T-cell (primary cell): ENCODE measurements around the gene RUNX3. TPM values are rescaled to one million over a fixed set of nuclear protein-coding genes. Genes with fewer than 3 reads are reported as not detected.

Experiments used
- ATAC-seq, 4 experiments: fragments of 200-7000 bp in 3 of 4; fragments of 150-1000 bp in 1 of 4; cut with Tn5 transposase; replicated peaks in 1 of 4; 1 replicate in 3 of 4; 2 replicates in 1 of 4; pipeline ENCODE4 v1.10.0; 2021; ENCODE audit warnings: moderate library complexity in 3 of 4, mild to moderate bottlenecking in 2 of 4, moderate number of reproducible peaks in 1 of 4
- CTCF ChIA-PET, 2 donors: fragments of 300-600 bp; sonication (Branson Sonifier 250); formaldehyde crosslinking; loops; one replicate each; lab custom pipeline; 2022; ENCODE audit warnings: antibody characterized with exemption in 2 of 2; lab: Charles Lee
- POLR2A ChIA-PET, 2 donors: fragments of 300-600 bp; sonication (Branson Sonifier 250); formaldehyde crosslinking; loops; one replicate each; lab custom pipeline; 2022; ENCODE audit warnings: antibody characterized with exemption in 2 of 2; lab: Charles Lee
- DNase-seq, 35 experiments: peaks; one replicate each; pipeline versions ENCODE4 v3.0.0 to v3.0.0-alpha.2; 2013 to 2023
- H3K27ac ChIP-seq: one replicate; pipeline ENCODE4 v1.5.1; 2013; ENCODE audit warnings: low read length
- H3K27me3 ChIP-seq, 2 experiments: replicated peaks in 1 of 2; 1 replicate in 1 of 2; 2 replicates in 1 of 2; pipeline versions ENCODE4 v1.6.1 to v1.7.0; 2013; ENCODE audit warnings: low read length in 1 of 2, mixed read lengths in 1 of 2; ENCODE audit not compliant: control insufficient read depth in 2 of 2, insufficient read depth in 2 of 2; ENCODE audit errors: extremely low read depth in 1 of 2
- H3K36me3 ChIP-seq, 2 donors: 1 replicate in 1 of 2; 2 replicates in 1 of 2; pipeline versions ENCODE4 v1.6.1 to v1.7.0; 2013; ENCODE audit warnings: low read length in 1 of 2; ENCODE audit not compliant: control insufficient read depth in 2 of 2, insufficient read depth in 1 of 2; ENCODE audit errors: extremely low read depth in 1 of 2
- H3K4me1 ChIP-seq, 2 experiments: 1 replicate in 1 of 2; 2 replicates in 1 of 2; pipeline versions ENCODE4 v1.6.1 to v1.7.0; 2013; ENCODE audit warnings: low read length in 2 of 2, mixed read lengths in 1 of 2; ENCODE audit not compliant: insufficient read depth in 2 of 2, control insufficient read depth in 1 of 2; ENCODE audit errors: extremely low read depth in 1 of 2
- H3K4me3 ChIP-seq, 2 donors: 1 replicate in 1 of 2; 2 replicates in 1 of 2; pipeline versions ENCODE4 v1.5.1 to v1.7.0; 2013; ENCODE audit warnings: mild to moderate bottlenecking in 2 of 2, low read length in 1 of 2, moderate library complexity in 1 of 2; ENCODE audit not compliant: control insufficient read depth in 1 of 2; ENCODE audit errors: extremely low read depth in 1 of 2
- H3K9me3 ChIP-seq: 2 replicates; pipeline ENCODE4 v1.7.0; 2013
- H3K27ac Mint-ChIP-seq, 2 donors: one replicate each; pipeline ENCODE4 v1.8.0; 2020 to 2021; ENCODE audit warnings: mild to moderate bottlenecking in 2 of 2, mixed read lengths in 2 of 2
- H3K27me3 Mint-ChIP-seq, 2 donors: one replicate each; pipeline ENCODE4 v1.8.0; 2021 to 2022; ENCODE audit warnings: mixed read lengths in 2 of 2
- H3K36me3 Mint-ChIP-seq: one replicate; pipeline ENCODE4 v1.8.0; 2021; ENCODE audit warnings: mixed read lengths
- H3K4me1 Mint-ChIP-seq, 3 donors: one replicate each; pipeline ENCODE4 v1.8.0; 2020 to 2022; ENCODE audit warnings: mixed read lengths in 3 of 3, mild to moderate bottlenecking in 1 of 3
- H3K4me3 Mint-ChIP-seq, 3 donors: one replicate each; pipeline ENCODE4 v1.8.0; 2020 to 2022; ENCODE audit warnings: mild to moderate bottlenecking in 3 of 3, mixed read lengths in 3 of 3, moderate library complexity in 3 of 3
- H3K9me3 Mint-ChIP-seq, 3 donors: one replicate each; pipeline ENCODE4 v1.8.0; 2020 to 2022; ENCODE audit warnings: mixed read lengths in 3 of 3
- WGBS: methylation state at CpG from one replicate; pipeline ENCODE4 v1.1.5; 2013; ENCODE audit warnings: missing lambda C conversion rate; ENCODE audit not compliant: insufficient coverage; 5-methylcytosine and 5-hydroxymethylcytosine counted together
- total RNA-seq, 35 experiments: library from RNA in 6 of 35; stranded (reverse) in 6 of 35; fragments of 120-200 nt in 1 of 35; gene quantifications; one replicate each; pipeline versions ENCODE4 v1.2.1 to v1.2.4 and lab custom pipeline; 2013 to 2026

Gene RUNX3
- total RNA-seq, 5 donors from 2014 or later (not counting 1 experiment from before 2014, with no cell fraction given): 140 to 220 (median 145) TPM

DNA sequence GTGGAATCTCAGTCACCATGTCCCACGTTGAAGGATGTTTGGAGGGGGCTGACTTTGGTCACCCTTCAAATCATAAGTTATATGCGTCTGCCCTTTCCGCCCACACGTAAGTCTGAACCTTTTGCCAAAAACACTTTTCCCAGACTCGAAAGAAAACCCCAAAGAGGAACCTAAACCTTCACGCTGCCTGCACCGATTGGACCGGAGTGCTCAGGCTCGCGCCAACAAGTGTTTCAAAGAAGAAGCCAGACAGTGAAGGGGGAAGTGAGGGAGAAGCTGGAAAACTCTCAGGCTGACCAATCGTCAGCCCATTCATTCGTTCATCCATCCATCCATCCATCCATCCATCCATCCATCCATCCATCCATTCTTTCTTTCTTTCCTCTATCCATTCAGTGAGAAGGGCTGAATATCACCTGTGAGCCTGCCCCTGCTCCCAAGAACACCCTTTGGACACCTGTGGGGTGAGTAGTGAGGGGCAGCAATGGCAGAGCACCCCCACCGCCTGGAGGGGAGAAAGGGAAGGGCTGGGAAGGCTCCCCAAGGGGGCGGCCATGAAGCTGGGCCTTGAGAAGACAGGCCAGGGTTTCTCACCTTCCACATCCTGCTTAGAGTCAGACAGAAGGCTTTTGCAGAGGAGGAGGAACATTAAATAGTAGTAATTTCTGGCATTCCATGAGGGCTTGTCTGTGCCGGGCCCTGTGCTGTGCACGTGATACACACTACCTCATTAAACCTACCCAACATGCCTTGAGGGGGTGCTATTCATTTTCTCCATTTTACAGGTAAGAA, 27.1 kb upstream of the RUNX3 start:
- ChIA-PET CTCF (no interaction called here), POLR2A (no interaction called here)
- no peaks in the 10 kb centered on the region for H3K36me3 Mint-ChIP-seq
- H3K4me1 Mint-ChIP-seq: peaks cover 81 to 89% (median 87%) of the 10 kb centered on the region in 3 donors
- 90% methylated on average over 6 of the region's 16 CpGs for WGBS
- Histone ChIP-seq H3K4me3 (no peak overlapping the region), H3K36me3 (peaks cover 3 to 4% of the 10 kb centered on the region in 2 donors), H3K9me3 (no peaks in the 10 kb centered on the region), H3K4me1 (peaks cover 43 to 100% of the 10 kb centered on the region in 2 experiments), H3K27me3 (no peaks in the 10 kb centered on the region), H3K27ac (no peak overlapping the region)
- H3K4me3 Mint-ChIP-seq: peak overlapping the region in 1 of 3 donors; percentile 30
- no peaks in the 10 kb centered on the region for H3K27me3 Mint-ChIP-seq
- ATAC-seq (no peak), DNase-seq (no peak)
- peak overlapping the region; percentile 65 to 79 for H3K27ac Mint-ChIP-seq
- no peaks in the 10 kb centered on the region for H3K9me3 Mint-ChIP-seq

DNA sequence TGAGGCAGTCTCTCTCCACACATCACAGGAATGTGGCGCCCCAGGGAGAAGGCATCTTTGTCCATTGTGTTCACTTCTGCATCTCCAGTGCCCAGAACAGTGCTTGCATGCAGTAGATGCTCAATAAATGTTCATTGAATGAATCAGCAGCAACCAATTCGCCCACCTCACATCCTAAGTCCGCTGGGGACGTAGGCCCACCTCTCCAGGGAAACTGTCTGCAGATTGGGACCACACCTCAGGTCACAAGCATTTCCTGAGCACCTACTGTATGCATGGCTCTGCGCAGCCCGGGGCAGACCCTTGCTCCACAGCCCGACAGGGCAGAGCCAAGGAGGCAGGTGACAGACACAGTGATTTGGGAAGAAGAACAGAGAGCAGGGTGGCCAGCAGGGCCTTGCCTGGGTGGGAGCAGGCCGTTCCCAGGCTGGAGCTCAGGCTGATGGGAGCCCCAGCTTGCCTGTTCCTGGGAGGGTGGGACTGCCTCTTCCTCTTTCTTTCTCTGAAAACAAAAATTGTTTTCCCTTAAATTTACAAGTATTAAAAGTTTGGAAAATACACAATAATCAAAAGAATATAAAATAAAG, 25.8 kb upstream of the RUNX3 start:
- Histone ChIP-seq H3K27me3 (no peaks in the 10 kb centered on the region), H3K27ac (no peak overlapping the region), H3K36me3 (peaks cover 3 to 4% of the 10 kb centered on the region in 2 donors), H3K4me3 (no peak overlapping the region), H3K9me3 (no peaks in the 10 kb centered on the region), H3K4me1 (peaks cover 46 to 95% of the 10 kb centered on the region in 2 experiments)
- Mint-ChIP-seq H3K36me3 (no peaks in the 10 kb centered on the region), H3K4me1 (peaks cover 81 to 86% (median 86%) of the 10 kb centered on the region in 3 donors), H3K27me3 (no peaks in the 10 kb centered on the region), H3K4me3 (peak overlapping the region in 1 of 3 donors; percentile 63), H3K9me3 (no peaks in the 10 kb centered on the region), H3K27ac (peak overlapping the region; percentile 43 to 86)
- DNase-seq (no peak), ATAC-seq (no peak)
- ChIA-PET CTCF (interaction anchor here in 1 of 2 donors (0.6 to 0.8 kb wide), 2 partner anchors 11 to 66 kb away, joined by 3 to 6 read pairs; no protein-coding TSS in a partner anchor), POLR2A (no interaction called here)
- WGBS: 90% methylated on average over 5 of the region's 8 CpGs

DNA sequence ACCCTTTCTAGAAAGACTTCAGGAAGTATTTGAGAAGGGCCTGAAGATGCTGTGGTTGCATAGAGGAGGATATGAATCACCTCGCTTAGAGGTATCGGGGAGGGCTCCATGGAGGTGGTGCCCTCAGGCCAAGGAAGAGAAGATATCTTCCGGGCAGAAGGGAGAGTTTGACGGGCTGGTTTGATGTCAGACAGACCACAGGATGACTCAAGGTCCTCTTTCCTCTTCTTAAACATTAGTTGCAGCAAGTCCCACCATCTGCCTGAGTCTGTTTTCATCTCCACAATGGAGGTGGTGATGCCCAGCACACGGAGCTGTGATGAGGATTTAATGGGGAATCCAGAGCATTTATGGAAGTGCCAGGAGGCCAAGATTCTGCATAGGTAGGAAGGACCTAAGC, 25.1 kb upstream of the RUNX3 start:
- H3K9me3 Mint-ChIP-seq: no peaks in the 10 kb centered on the region
- H3K36me3 Mint-ChIP-seq: no peaks in the 10 kb centered on the region
- DNase-seq (peak in 27 of 35 experiments; percentile 15 to 74 (median 39)), ATAC-seq (peak; percentile 81 to 92 (median 88))
- Histone ChIP-seq H3K4me3 (no peak overlapping the region), H3K9me3 (no peaks in the 10 kb centered on the region), H3K27ac (peak overlapping the region; percentile 27), H3K36me3 (peaks cover 3 to 4% of the 10 kb centered on the region in 2 donors), H3K4me1 (peaks cover 46 to 93% of the 10 kb centered on the region in 2 experiments), H3K27me3 (no peaks in the 10 kb centered on the region)
- peak overlapping the region; percentile 2 to 63 (median 49) for H3K4me3 Mint-ChIP-seq
- WGBS: no CpG with 5 or more reads among the region's 5 CpGs
- ChIA-PET CTCF (interaction anchor here in 1 of 2 donors (0.6 to 0.8 kb wide), 2 partner anchors 11 to 67 kb away, joined by 3 to 6 read pairs; no protein-coding TSS in a partner anchor), POLR2A (no interaction called here)
- H3K4me1 Mint-ChIP-seq: peaks cover 79 to 87% (median 84%) of the 10 kb centered on the region in 3 donors
- peak overlapping the region; percentile 86 to 93 for H3K27ac Mint-ChIP-seq
- no peaks in the 10 kb centered on the region for H3K27me3 Mint-ChIP-seq

DNA sequence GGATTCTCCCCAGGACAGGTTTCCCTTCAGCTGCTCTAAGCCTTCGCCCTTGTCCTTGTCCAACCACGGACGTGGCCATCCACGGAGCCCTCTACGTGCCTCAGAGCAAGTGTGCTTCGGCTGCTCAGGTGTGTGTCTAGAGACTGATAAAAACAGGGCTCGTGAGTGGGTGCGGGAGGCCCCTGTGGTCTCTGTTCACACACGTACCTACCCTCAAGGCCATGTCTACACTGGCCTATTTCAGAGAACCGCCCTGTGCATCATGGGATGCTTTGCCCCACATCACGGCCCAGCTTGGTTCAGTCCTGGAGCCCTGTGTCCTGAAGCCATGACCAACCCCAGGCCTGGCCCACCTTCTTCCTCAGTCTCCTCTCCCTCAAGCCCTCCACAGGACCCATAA, 24.6 kb upstream of the RUNX3 start:
- no peak for DNase-seq
- peaks cover 74 to 85% (median 84%) of the 10 kb centered on the region in 3 donors for H3K4me1 Mint-ChIP-seq
- Histone ChIP-seq H3K4me1 (peaks cover 46 to 92% of the 10 kb centered on the region in 2 experiments), H3K36me3 (peaks cover 3 to 4% of the 10 kb centered on the region in 2 donors), H3K9me3 (no peaks in the 10 kb centered on the region), H3K4me3 (no peak overlapping the region), H3K27me3 (no peaks in the 10 kb centered on the region), H3K27ac (peak overlapping the region; percentile 27)
- H3K4me3 Mint-ChIP-seq: peak overlapping the region in 2 of 3 donors; percentile 49 to 63
- ChIA-PET POLR2A (interaction anchor here in 1 of 2 donors (0.7 kb wide), 1 partner anchor 34 kb away, joined by 3 read pairs; no protein-coding TSS in a partner anchor), CTCF (interaction anchor here in 1 of 2 donors (1.0 kb wide), 1 partner anchor 82 kb away, joined by 4 read pairs; no protein-coding TSS in a partner anchor)
- H3K27me3 Mint-ChIP-seq: no peaks in the 10 kb centered on the region
- no peaks in the 10 kb centered on the region for H3K36me3 Mint-ChIP-seq
- peak overlapping the region; percentile 86 to 93 for H3K27ac Mint-ChIP-seq
- WGBS: 83% methylated on average over 9 of the region's 11 CpGs
- ATAC-seq: peak in 2 of 4 experiments; percentile 4 to 23
- no peaks in the 10 kb centered on the region for H3K9me3 Mint-ChIP-seq

DNA sequence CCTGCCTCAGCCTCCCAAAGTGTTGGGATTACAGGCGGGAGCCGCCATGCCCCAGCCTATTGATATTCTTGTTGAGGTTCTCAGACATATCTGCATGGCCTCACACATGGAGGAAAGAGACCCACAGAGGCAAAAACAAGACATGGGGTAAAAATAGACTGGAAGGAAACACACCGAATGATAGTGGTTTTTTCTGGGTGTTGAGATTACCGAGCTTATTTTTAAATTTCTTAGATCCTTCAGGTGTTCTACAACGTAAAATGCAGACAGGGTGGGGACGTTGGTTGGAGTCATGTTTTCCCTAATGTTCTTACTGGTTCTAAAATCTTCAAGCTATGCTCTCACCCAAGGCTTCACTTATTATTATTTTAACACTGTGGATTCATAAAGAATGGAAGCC, 23.9 kb upstream of the RUNX3 start:
- WGBS: no CpG with 5 or more reads among the region's 6 CpGs
- Histone ChIP-seq H3K4me1 (peaks cover 46 to 90% of the 10 kb centered on the region in 2 experiments), H3K27me3 (no peaks in the 10 kb centered on the region), H3K36me3 (peaks cover 4 to 6% of the 10 kb centered on the region in 2 donors), H3K27ac (peak overlapping the region; percentile 27), H3K4me3 (no peak overlapping the region), H3K9me3 (no peaks in the 10 kb centered on the region)
- H3K4me3 Mint-ChIP-seq: peak overlapping the region in 1 of 3 donors; percentile 63
- H3K4me1 Mint-ChIP-seq: peaks cover 73 to 82% (median 78%) of the 10 kb centered on the region in 3 donors
- no peaks in the 10 kb centered on the region for H3K36me3 Mint-ChIP-seq
- CTCF ChIA-PET: interaction anchor here in 1 of 2 donors (0.7 to 1.0 kb wide), 2 partner anchors 83 to 142 kb away, joined by 4 read pairs; no protein-coding TSS in a partner anchor
- peak overlapping the region; percentile 86 to 93 for H3K27ac Mint-ChIP-seq
- POLR2A ChIA-PET: interaction anchor here (0.6 to 1.1 kb wide), 4 partner anchors 11 to 94 kb away, joined by 3 to 10 read pairs (median 6); no protein-coding TSS in a partner anchor
- DNase-seq (no peak), ATAC-seq (peak in 1 of 4 experiments; percentile 22)
- H3K27me3 Mint-ChIP-seq: no peaks in the 10 kb centered on the region
- H3K9me3 Mint-ChIP-seq: no peaks in the 10 kb centered on the region
